ENCODE results near the gene POU2AF2. TPM values are rescaled to one million over a fixed set of nuclear protein-coding genes. Genes with fewer than 3 reads are reported as not detected.
A peak's percentile ranks its signal among the peaks of the same experiment; 100 is the strongest.

Gene POU2AF2
- total and polyA plus RNA-seq, 4 donors = not detected

GRCh38 chr11:111300569-111300968, 55.0 kb downstream of the POU2AF2 start (continued):
- TF ChIP-seq ZBTB33 (IDR thresholded peaks at IDR 0.05) (no peak), FOXA2 (IDR thresholded peaks at IDR 0.05) (no peak)

GRCh38 chr11:111301004-111301841, 55.7 kb downstream of the POU2AF2 start:
- peak overlapping the region in 1 of 2 donors; percentile 34 for H3K27ac ChIP-seq (ENCODE audit: low read depth in 1 of 2, low read length in 2 of 2)
- TF ChIP-seq HNF4G (IDR thresholded peaks at IDR 0.05) (no peak), SP1 (IDR thresholded peaks at IDR 0.05) (no peak), RXRA (IDR thresholded peaks at IDR 0.05) (peak in 1 of 2 donors; percentile 58), GABPA (IDR thresholded peaks at IDR 0.05 in 1 of 2, conservative IDR thresholded peaks at IDR 0.05 in 1 of 2) (no peak), FOXA1 (IDR thresholded peaks at IDR 0.05) (no peak), MAX (IDR thresholded peaks at IDR 0.05) (peak; percentile 36), NR2F2 (IDR thresholded peaks at IDR 0.05) (no peak), FOXA2 (IDR thresholded peaks at IDR 0.05) (no peak), HNF4A (conservative IDR thresholded peaks at IDR 0.05) (peak in 1 of 2 donors; percentile 19), TAF1 (conservative IDR thresholded peaks at IDR 0.05) (no peak), CTCF (IDR thresholded peaks at IDR 0.05; ENCODE audit: low read depth, low read length, missing input control) (no peak), EGR1 (IDR thresholded peaks at IDR 0.05; ENCODE audit: low read depth in 2 of 2) (no peak), JUND (IDR thresholded peaks at IDR 0.05) (no peak), ZBTB33 (IDR thresholded peaks at IDR 0.05) (no peak), ATF3 (IDR thresholded peaks at IDR 0.05) (no peak), RAD21 (IDR thresholded peaks at IDR 0.05) (peak; percentile 12 to 35), REST (IDR thresholded peaks at IDR 0.05) (no peak), YY1 (IDR thresholded peaks at IDR 0.05) (no peak)
- H3K9ac ChIP-seq (ENCODE audit: low read depth in 1 of 2, low read length in 2 of 2) = no peak overlapping the region
- H3K36me3 ChIP-seq (ENCODE audit: control insufficient read depth in 4 of 4, insufficient read depth in 3 of 4, low read depth in 1 of 4, low read length in 3 of 4) = no peaks in the 10 kb centered on the region
- H3K4me3 ChIP-seq (ENCODE audit: low read depth in 1 of 3, low read length in 3 of 3) = no peak overlapping the region
- 36% methylated on average over 5 of the region's 5 CpGs for WGBS
- no peaks in the 10 kb centered on the region for H3K27me3 ChIP-seq (ENCODE audit: control insufficient read depth in 4 of 4, insufficient read depth in 4 of 4, low read length in 3 of 4)
- no peaks in the 10 kb centered on the region for H3K9me3 ChIP-seq (ENCODE audit: control insufficient read depth in 4 of 4, low read length in 3 of 4)
- DNase-seq (ENCODE audit: low spot score) = no peak
- H3K4me1 ChIP-seq (ENCODE audit: control insufficient read depth in 4 of 4, insufficient read depth in 4 of 4, low read length in 3 of 4) = peaks cover 8 to 49% (median 44%) of the 10 kb centered on the region in 4 donors
